HepG2 (cell line): ENCODE results near the gene KSR1.

Source experiments
- CTCF ChIP-seq: sonication (generic); formaldehyde crosslinking; IDR thresholded peaks from 2 replicates; pipeline ENCODE4 v1.5.0; 2020; ENCODE audit warnings: mild to moderate bottlenecking, missing genetic modification reagents, moderate library complexity
- FOXJ3 ChIP-seq: sonication (generic); formaldehyde crosslinking; IDR thresholded peaks from 2 replicates; pipeline ENCODE4 v1.4.0; 2020; ENCODE audit warnings: missing genetic modification reagents, mild to moderate bottlenecking, borderline replicate concordance
- KAT2B ChIP-seq: fragments of 150-350 bp; IDR thresholded peaks from 2 replicates; pipeline ENCODE4 v1.6.1; 2014; ENCODE audit warnings: low read depth, low read length, borderline replicate concordance
- KLF16 ChIP-seq, 2 experiments: sonication (generic) in 1 of 2; formaldehyde crosslinking in 1 of 2; IDR thresholded peaks; 2 replicates each; pipeline versions ENCODE4 v1.6.1 to v1.8.0; 2016 to 2023; ENCODE audit warnings: missing genetic modification reagents in 2 of 2, missing compliant biosample characterization in 1 of 2
- MXI1 ChIP-seq: IDR thresholded peaks from 3 replicates; pipeline ENCODE4 v1.6.1; 2012; ENCODE audit warnings: low read depth, low read length, inconsistent platforms, borderline replicate concordance
- POLR2A ChIP-seq, 2 experiments: IDR thresholded peaks; 2 replicates each; pipeline ENCODE4 v1.6.1; 2011; ENCODE audit warnings: low read depth in 2 of 2, low read length in 2 of 2, mild to moderate bottlenecking in 1 of 2, moderate library complexity in 1 of 2; ENCODE audit not compliant: insufficient read depth in 1 of 2
- SNAPC4 ChIP-seq: sonication (generic); formaldehyde crosslinking; IDR thresholded peaks from 2 replicates; pipeline ENCODE4 v1.4.0; 2020; ENCODE audit warnings: mild to moderate bottlenecking, missing genetic modification reagents
- U2AF2 ChIP-seq: fragments of 200-400 bp; formaldehyde crosslinking; IDR thresholded peaks from 2 replicates; pipeline ENCODE4 v1.6.1; 2017; ENCODE audit warnings: low read depth, mild to moderate bottlenecking, low read length
- ZBTB2 ChIP-seq: sonication (generic); formaldehyde crosslinking; IDR thresholded peaks from 2 replicates; pipeline ENCODE4 v1.8.0; 2022; ENCODE audit warnings: low read depth, missing genetic modification reagents
- ZBTB49 ChIP-seq: sonication (generic); formaldehyde crosslinking; IDR thresholded peaks from 2 replicates; pipeline ENCODE4 v1.4.0; 2020; ENCODE audit warnings: missing genetic modification reagents, borderline replicate concordance
- ZFYVE20 ChIP-seq: sonication (generic); formaldehyde crosslinking; IDR thresholded peaks from 2 replicates; pipeline ENCODE4 v1.8.0; 2023; ENCODE audit warnings: low read depth, mild to moderate bottlenecking, moderate library complexity, missing genetic modification reagents, borderline replicate concordance
- ZNF138 ChIP-seq: sonication (generic); formaldehyde crosslinking; IDR thresholded peaks from 2 replicates; pipeline ENCODE4 v1.5.0; 2020; ENCODE audit warnings: mild to moderate bottlenecking, low read depth, missing genetic modification reagents
- ZNF207 ChIP-seq: fragments of 450-650 bp; IDR thresholded peaks from 2 replicates; pipeline ENCODE4 v1.6.1; 2016; ENCODE audit warnings: antibody characterized with exemption, borderline replicate concordance
- ZNF549 ChIP-seq: sonication (generic); formaldehyde crosslinking; IDR thresholded peaks from 2 replicates; pipeline ENCODE4 v1.5.0; 2020; ENCODE audit warnings: missing genetic modification reagents

DNA sequence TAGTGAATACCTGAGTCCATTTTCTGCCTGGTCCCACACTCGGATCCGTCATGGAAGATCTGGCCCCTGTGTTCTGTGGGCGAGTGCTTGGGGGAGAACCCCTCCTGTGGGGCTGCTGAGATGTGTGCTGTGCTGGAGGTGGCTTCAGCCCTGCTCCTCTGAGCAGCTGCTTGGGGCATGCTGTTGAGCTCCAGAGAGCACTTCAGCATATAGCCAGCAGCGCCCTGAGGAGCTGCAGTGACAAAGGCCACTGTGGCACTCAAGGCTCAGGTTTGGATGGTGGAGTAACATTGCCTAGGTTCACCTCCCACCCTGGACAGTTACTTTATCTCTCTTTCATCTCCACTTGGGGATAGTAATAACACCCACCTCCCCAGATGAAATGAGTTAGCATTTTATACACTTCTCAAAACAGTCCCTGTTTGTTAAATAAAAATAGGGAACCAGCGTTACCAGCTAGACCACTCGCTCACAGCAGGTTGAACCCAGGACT is 75.3 kb downstream of the KSR1 start:
- TF ChIP-seq ZNF207, result no peak
- TF ChIP-seq ZNF549 (CRISPR knock-in tag), result no peak
- TF ChIP-seq FOXJ3 (CRISPR knock-in tag), result no peak
- TF ChIP-seq ZNF138 (CRISPR knock-in tag), result no peak
- no peak for TF ChIP-seq KLF16 (CRISPR knock-in tag; IDR thresholded peaks at IDR 0.05)
- TF ChIP-seq CTCF (CRISPR knock-in tag), result no peak
- no peak for TF ChIP-seq POLR2A (IDR thresholded peaks at IDR 0.05; ENCODE audit: insufficient read depth in 1 of 2, low read depth in 2 of 2, low read length in 2 of 2)
- TF ChIP-seq ZFYVE20 (CRISPR knock-in tag), result no peak
- TF ChIP-seq MXI1, result no peak
- no peak for TF ChIP-seq KAT2B
- TF ChIP-seq ZBTB2, result no peak
- TF ChIP-seq ZBTB49 (CRISPR knock-in tag), result no peak
- TF ChIP-seq SNAPC4 (CRISPR knock-in tag), result no peak
- TF ChIP-seq U2AF2, result no peak
